ENCODE results near the gene CIAO2B. TPM values are rescaled to one million over a fixed set of nuclear protein-coding genes. Genes with fewer than 3 reads are reported as not detected.

CIAO2B gene
- total RNA-seq, 1 donor from 2014 or later = 156 TPM

DNA sequence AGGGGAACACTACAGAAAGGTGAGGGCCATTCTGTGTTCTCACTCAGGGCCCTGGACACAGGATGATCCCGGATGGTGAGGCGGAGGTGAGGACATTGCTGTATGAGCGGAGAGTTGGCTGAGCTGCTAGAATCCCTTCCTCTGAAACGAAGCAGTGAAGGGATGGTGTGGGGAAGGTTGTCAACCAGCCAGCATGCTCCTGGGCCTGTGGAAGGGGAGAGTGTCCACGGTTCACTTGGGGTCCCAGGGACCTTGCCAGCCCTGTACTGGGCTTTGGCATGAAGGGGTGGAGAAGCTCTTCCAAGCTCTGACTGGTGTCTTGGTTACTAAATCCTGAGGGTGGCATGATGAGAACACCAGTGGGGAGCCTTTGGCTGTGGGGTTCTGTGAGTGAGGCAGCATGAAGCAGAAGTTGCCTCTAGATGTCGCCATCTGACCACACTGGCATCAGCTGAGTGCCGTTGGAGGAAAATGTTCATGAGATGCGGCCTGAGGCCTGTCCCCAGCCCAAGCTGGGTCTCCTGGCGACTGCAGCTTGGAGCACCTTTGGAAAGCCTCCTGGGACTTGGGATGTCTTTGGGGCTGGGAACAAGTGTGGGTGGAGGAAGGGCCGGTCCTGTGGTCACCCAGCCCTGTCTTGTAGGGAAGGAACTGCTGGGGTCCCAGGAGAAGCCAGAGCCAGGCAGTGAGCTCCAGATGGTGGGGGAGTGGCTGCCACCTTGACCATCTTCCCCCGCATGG is 39.1 kb downstream of the CIAO2B start:
- H3K27me3 ChIP-seq (ENCODE audit: control insufficient read depth, insufficient read depth, low read length) = no peaks in the 10 kb centered on the region
- no peaks in the 10 kb centered on the region for H3K36me3 ChIP-seq (ENCODE audit: control insufficient read depth, insufficient read depth, low read length)
- DNase-seq (ENCODE audit: low read depth) = no peak
- H3K4me3 ChIP-seq (ENCODE audit: low read depth, low read length) = no peak overlapping the region
- TF ChIP-seq, protein P1, sequence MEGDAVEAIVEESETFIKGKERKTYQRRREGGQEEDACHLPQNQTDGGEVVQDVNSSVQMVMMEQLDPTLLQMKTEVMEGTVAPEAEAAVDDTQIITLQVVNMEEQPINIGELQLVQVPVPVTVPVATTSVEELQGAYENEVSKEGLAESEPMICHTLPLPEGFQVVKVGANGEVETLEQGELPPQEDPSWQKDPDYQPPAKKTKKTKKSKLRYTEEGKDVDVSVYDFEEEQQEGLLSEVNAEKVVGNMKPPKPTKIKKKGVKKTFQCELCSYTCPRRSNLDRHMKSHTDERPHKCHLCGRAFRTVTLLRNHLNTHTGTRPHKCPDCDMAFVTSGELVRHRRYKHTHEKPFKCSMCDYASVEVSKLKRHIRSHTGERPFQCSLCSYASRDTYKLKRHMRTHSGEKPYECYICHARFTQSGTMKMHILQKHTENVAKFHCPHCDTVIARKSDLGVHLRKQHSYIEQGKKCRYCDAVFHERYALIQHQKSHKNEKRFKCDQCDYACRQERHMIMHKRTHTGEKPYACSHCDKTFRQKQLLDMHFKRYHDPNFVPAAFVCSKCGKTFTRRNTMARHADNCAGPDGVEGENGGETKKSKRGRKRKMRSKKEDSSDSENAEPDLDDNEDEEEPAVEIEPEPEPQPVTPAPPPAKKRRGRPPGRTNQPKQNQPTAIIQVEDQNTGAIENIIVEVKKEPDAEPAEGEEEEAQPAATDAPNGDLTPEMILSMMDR (IDR thresholded peaks at IDR 0.05; ENCODE audit: insufficient read depth, low read length, poor library complexity, severe bottlenecking) = peak; percentile 88

DNA sequence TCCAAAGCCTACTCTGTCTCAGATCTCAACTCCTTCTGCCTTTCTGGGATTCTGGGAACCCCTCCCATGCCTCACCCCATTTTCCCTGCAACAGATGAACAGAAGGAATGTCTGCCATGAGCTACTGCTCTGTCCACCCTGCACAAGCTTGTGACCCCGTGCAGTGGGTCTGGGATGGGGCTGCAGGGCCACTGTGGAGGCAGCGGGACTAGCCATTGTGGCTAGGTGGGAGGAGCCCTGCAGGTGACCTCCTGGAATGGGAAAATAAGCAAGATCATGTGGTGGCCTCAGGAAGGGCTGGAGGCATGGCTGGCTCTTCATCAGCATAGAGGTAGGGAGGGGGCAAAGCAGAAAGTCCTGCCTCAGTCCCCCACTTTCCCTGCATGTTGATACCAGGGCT is 40.1 kb downstream of the CIAO2B start:
- DNase-seq (ENCODE audit: low read depth) = no peak
- TF ChIP-seq, protein P1 (IDR thresholded peaks at IDR 0.05; ENCODE audit: insufficient read depth, low read length, poor library complexity, severe bottlenecking) = no peak
- H3K36me3 ChIP-seq (ENCODE audit: control insufficient read depth, insufficient read depth, low read length) = no peaks in the 10 kb centered on the region
- no peak overlapping the region for H3K4me3 ChIP-seq (ENCODE audit: low read depth, low read length)
- H3K27me3 ChIP-seq (ENCODE audit: control insufficient read depth, insufficient read depth, low read length) = no peaks in the 10 kb centered on the region

DNA sequence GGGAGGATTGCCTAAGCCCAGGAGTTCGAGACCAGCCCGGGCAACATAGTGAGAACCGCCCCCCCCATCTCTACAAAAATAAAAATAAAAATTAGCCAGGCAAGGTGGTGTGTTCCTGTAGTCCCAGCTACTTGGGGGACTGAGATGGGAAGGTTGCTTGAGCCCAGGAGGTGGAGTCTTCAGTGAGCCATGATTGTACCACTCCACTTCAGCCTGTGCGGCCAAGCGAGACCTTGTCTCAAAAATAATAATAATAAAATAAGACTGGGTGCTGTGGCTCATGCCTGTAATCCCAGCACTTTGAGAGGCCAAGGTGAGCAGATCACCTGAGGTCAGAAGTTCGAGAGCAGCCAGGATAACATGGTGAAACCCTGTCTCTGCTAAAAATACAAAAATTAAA is 42.4 kb downstream of the CIAO2B start:
- H3K27me3 ChIP-seq (ENCODE audit: control insufficient read depth, insufficient read depth, low read length) = no peaks in the 10 kb centered on the region
- TF ChIP-seq, protein P1 (IDR thresholded peaks at IDR 0.05; ENCODE audit: insufficient read depth, low read length, poor library complexity, severe bottlenecking) = no peak
- no peaks in the 10 kb centered on the region for H3K36me3 ChIP-seq (ENCODE audit: control insufficient read depth, insufficient read depth, low read length)
- DNase-seq (ENCODE audit: low read depth) = no peak
- no peak overlapping the region for H3K4me3 ChIP-seq (ENCODE audit: low read depth, low read length)

DNA sequence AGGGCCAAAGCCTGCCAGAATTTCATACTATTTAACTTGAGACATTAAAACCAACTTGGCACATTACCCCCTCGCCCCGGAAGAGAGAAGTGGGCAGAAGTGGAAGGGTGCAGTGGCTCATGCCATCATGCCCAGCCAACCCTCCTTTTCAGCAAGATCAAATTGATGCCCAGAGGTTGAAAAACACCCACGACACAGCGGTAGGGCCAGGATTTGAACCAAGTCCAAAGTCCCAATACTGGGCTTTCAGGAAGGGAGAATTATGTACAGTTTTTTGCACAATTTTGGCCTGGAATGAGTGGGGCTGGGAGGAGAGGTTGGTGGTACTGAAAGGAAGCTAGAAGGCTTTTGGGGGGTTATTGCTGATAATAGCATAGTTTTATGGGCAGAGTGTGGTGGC is 42.8 kb downstream of the CIAO2B start:
- Histone ChIP-seq H3K36me3 (ENCODE audit: control insufficient read depth, insufficient read depth, low read length) (no peaks in the 10 kb centered on the region), H3K4me3 (ENCODE audit: low read depth, low read length) (no peak overlapping the region), H3K27me3 (ENCODE audit: control insufficient read depth, insufficient read depth, low read length) (no peaks in the 10 kb centered on the region)
- DNase-seq (ENCODE audit: low read depth) = no peak
- TF ChIP-seq, protein P1 (IDR thresholded peaks at IDR 0.05; ENCODE audit: insufficient read depth, low read length, poor library complexity, severe bottlenecking) = no peak

DNA sequence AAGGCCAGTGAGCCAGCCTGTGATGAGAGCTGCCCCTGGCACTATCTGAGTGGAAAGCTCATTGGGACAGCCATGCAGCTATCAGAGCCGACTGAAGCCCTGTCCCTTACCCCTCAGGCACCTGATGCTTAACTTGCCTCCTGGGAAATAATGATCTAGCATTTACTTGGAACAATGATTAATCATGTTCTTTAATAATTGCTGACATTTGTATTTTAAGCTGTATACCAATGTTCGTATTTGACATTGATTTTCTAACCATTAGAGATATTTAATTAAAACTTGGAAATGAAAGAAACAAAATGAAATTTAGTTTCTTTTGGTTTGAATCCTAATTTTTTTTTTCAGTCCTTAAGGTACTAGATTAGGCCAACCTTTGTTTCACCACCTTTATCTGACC is 43.4 kb downstream of the CIAO2B start:
- DNase-seq (ENCODE audit: low read depth) = no peak
- H3K36me3 ChIP-seq (ENCODE audit: control insufficient read depth, insufficient read depth, low read length) = no peaks in the 10 kb centered on the region
- TF ChIP-seq, protein P1 (IDR thresholded peaks at IDR 0.05; ENCODE audit: insufficient read depth, low read length, poor library complexity, severe bottlenecking) = no peak

DNA sequence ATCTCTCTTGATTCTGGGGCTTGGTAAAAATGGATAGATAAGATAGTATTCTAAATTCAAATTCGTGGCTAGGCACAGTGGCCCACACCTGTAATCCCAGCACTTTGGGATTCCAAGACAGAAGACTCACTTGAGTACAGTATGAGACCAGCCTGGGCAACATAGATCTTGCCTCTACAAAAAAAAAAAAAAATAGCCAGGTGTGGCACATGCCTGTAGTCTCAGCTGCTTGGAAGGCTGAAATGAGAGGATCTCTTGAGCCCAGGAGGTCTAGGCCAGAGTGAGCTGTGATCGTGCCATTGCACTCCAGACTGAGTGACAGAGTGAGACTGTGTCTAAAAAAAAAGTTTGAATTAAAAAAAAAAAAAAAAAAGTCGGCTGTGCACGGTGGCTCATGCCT is 44.6 kb downstream of the CIAO2B start:
- no peaks in the 10 kb centered on the region for H3K36me3 ChIP-seq (ENCODE audit: control insufficient read depth, insufficient read depth, low read length)
- TF ChIP-seq, protein P1 (IDR thresholded peaks at IDR 0.05; ENCODE audit: insufficient read depth, low read length, poor library complexity, severe bottlenecking) = no peak
- H3K27me3 ChIP-seq (ENCODE audit: control insufficient read depth, insufficient read depth, low read length) = no peaks in the 10 kb centered on the region
- H3K4me3 ChIP-seq (ENCODE audit: low read depth, low read length) = no peak overlapping the region
- DNase-seq (ENCODE audit: low read depth) = no peak

More for the DNA sequence above, 43.4 kb downstream of the CIAO2B start:
- H3K27me3 ChIP-seq (ENCODE audit: control insufficient read depth, insufficient read depth, low read length) = no peaks in the 10 kb centered on the region
- no peak overlapping the region for H3K4me3 ChIP-seq (ENCODE audit: low read depth, low read length)
